Activated B cell treated with CpG ODN at 0.5 μM for 24 hours (primary cell): ENCODE results near the gene ROR1. TPM values are rescaled to one million over a fixed set of nuclear protein-coding genes. Genes with fewer than 3 reads are reported as not detected.

Experiments used
- ATAC-seq: fragments of 200-7000 bp; cut with Tn5 transposase; one replicate; pipeline ENCODE4 v1.10.0; 2021; ENCODE audit warnings: low read depth, mild to moderate bottlenecking, moderate library complexity
- CTCF ChIA-PET: fragments of 350-600 bp; sonication (Branson Sonifier 250); formaldehyde crosslinking; loops from one replicate; lab custom pipeline; 2021; ENCODE audit warnings: antibody characterized with exemption; lab: Charles Lee
- POLR2A ChIA-PET: fragments of 350-600 bp; sonication (Branson Sonifier 250); formaldehyde crosslinking; loops from one replicate; lab custom pipeline; 2021; ENCODE audit warnings: antibody characterized with exemption; lab: Charles Lee
- DNase-seq: peaks from one replicate; pipeline ENCODE4 v3.0.0; 2022
- H3K27ac Mint-ChIP-seq: one replicate; pipeline ENCODE4 v1.8.0; 2020; ENCODE audit warnings: mixed read lengths
- H3K27me3 Mint-ChIP-seq: one replicate; pipeline ENCODE4 v1.8.0; 2021; ENCODE audit warnings: mixed read lengths
- H3K36me3 Mint-ChIP-seq: one replicate; pipeline ENCODE4 v1.8.0; 2021; ENCODE audit warnings: low read depth, mixed read lengths
- H3K4me1 Mint-ChIP-seq: one replicate; pipeline ENCODE4 v1.8.0; 2021; ENCODE audit warnings: mixed read lengths
- H3K4me3 Mint-ChIP-seq: one replicate; pipeline ENCODE4 v1.8.0; 2020; ENCODE audit warnings: mild to moderate bottlenecking, mixed read lengths
- H3K9me3 Mint-ChIP-seq: one replicate; pipeline ENCODE4 v1.8.0; 2020; ENCODE audit warnings: mixed read lengths
- CTCF ChIP-seq: fragments of 200-600 bp; IDR thresholded peaks from one replicate; pipeline ENCODE4 v1.8.0; 2022; ENCODE audit warnings: antibody characterized with exemption, mild to moderate bottlenecking
- intact Hi-C: fragments of 100-400 bp; cut with micrococcal nuclease; formaldehyde crosslinking; loops from one replicate; pipeline ENCODE4 v1.15.1; 2024
- total RNA-seq: library from RNA; stranded (reverse); gene quantifications from 2 replicates; pipeline ENCODE4 v1.2.3, GENCODE V29; 2022

The ROR1 gene
- total RNA-seq, 1 donor from 2014 or later, result 2.2 TPM

- CTCF ChIA-PET, result no interaction called here
- H3K4me3 Mint-ChIP-seq, result no peak overlapping the region
- DNase-seq (no peak), ATAC-seq (no peak)
- TF ChIP-seq CTCF, result no peak
- POLR2A ChIA-PET, result interaction anchor here (0.7 kb wide), 1 partner anchor 10 kb away, joined by 3 read pairs; no protein-coding TSS in a partner anchor
- peaks cover 5% of the 10 kb centered on the region for H3K27me3 Mint-ChIP-seq
- H3K36me3 Mint-ChIP-seq, result no peaks in the 10 kb centered on the region
- no peak overlapping the region for H3K27ac Mint-ChIP-seq
- H3K4me1 Mint-ChIP-seq, result no peaks in the 10 kb centered on the region
- H3K9me3 Mint-ChIP-seq, result no peaks in the 10 kb centered on the region
- intact Hi-C loops, result no loop called here
Measured at GRCh38 chr1:63795455-63795854, 21.6 kb downstream of the ROR1 start.

- H3K9me3 Mint-ChIP-seq, result no peaks in the 10 kb centered on the region
- no peak for DNase-seq
- H3K4me1 Mint-ChIP-seq, result no peaks in the 10 kb centered on the region
- no peak overlapping the region for H3K4me3 Mint-ChIP-seq
- H3K36me3 Mint-ChIP-seq, result no peaks in the 10 kb centered on the region
- H3K27me3 Mint-ChIP-seq, result peaks cover 5% of the 10 kb centered on the region
- intact Hi-C loops, result no loop called here
- ATAC-seq, result no peak
- no peak for TF ChIP-seq CTCF
- ChIA-PET POLR2A (interaction anchor here (0.7 kb wide), 1 partner anchor 28 kb away, joined by 3 read pairs; no protein-coding TSS in a partner anchor), CTCF (interaction anchor here (0.7 kb wide), 1 partner anchor 71 kb away, joined by 3 read pairs; no protein-coding TSS in a partner anchor)
- no peak overlapping the region for H3K27ac Mint-ChIP-seq
Measured at GRCh38 chr1:63797056-63797726, 23.4 kb downstream of the ROR1 start.

GRCh38 chr1:63798284-63798683, 24.5 kb downstream of the ROR1 start:
- H3K4me3 Mint-ChIP-seq, result no peak overlapping the region
- H3K36me3 Mint-ChIP-seq, result no peaks in the 10 kb centered on the region
- no peaks in the 10 kb centered on the region for H3K9me3 Mint-ChIP-seq
- no peak overlapping the region for H3K27ac Mint-ChIP-seq
- intact Hi-C loops, result no loop called here
- no peak for TF ChIP-seq CTCF
- ATAC-seq (no peak), DNase-seq (no peak)
- CTCF ChIA-PET, result no interaction called here
- POLR2A ChIA-PET, result no interaction called here
- peaks cover 5% of the 10 kb centered on the region for H3K27me3 Mint-ChIP-seq
- H3K4me1 Mint-ChIP-seq, result no peaks in the 10 kb centered on the region

GRCh38 chr1:63799307-63799706, 25.5 kb downstream of the ROR1 start:
- intact Hi-C loops, result no loop called here
- ATAC-seq (no peak), DNase-seq (no peak)
- TF ChIP-seq CTCF, result no peak
- Mint-ChIP-seq H3K27me3 (peaks cover 5% of the 10 kb centered on the region), H3K9me3 (no peaks in the 10 kb centered on the region), H3K27ac (no peak overlapping the region), H3K4me1 (no peaks in the 10 kb centered on the region), H3K4me3 (no peak overlapping the region), H3K36me3 (no peaks in the 10 kb centered on the region)
- ChIA-PET POLR2A (no interaction called here), CTCF (no interaction called here)

GRCh38 chr1:63799820-63800219, 26.0 kb downstream of the ROR1 start:
- Mint-ChIP-seq H3K36me3 (no peaks in the 10 kb centered on the region), H3K4me1 (no peaks in the 10 kb centered on the region), H3K4me3 (no peak overlapping the region), H3K9me3 (no peaks in the 10 kb centered on the region), H3K27me3 (peaks cover 3% of the 10 kb centered on the region), H3K27ac (no peak overlapping the region)
- TF ChIP-seq CTCF, result no peak
- DNase-seq (no peak), ATAC-seq (no peak)
- intact Hi-C loops, result no loop called here
- CTCF ChIA-PET, result no interaction called here
- POLR2A ChIA-PET, result no interaction called here
